ENCODE results near the gene RABEP2. TPM values are rescaled to one million over a fixed set of nuclear protein-coding genes. Genes with fewer than 3 reads are reported as not detected.
"Not testable (repeated sequence)": the region's sequence is repeated elsewhere in the genome, so short reads cannot be mapped to it uniquely, and the experiment has no call there.

Gene RABEP2
- total RNA-seq, 1 donor from 2014 or later = 20.0 TPM

GRCh38 chr16:28950648-28951409 lies 25.8 kb upstream of the RABEP2 start, which contains the start of gene NFATC2IP:
Gene NFATC2IP, plus strand, starts transcription at chr16:28950937. Its CDS starts 75 bp downstream, at chr16:28951012.
- Mint-ChIP-seq H3K4me3 (ENCODE audit: unreplicated experiment) (peak within 1 kb of the TSS; percentile 92), H3K4me1 (ENCODE audit: unreplicated experiment) (peaks cover 16% of the 10 kb centered on the region), H3K9me3 (ENCODE audit: unreplicated experiment) (no peaks in the 10 kb centered on the region), H3K27me3 (ENCODE audit: unreplicated experiment) (no peaks in the 10 kb centered on the region), H3K36me3 (ENCODE audit: unreplicated experiment) (peaks cover 3% of the 10 kb centered on the region), H3K27ac (ENCODE audit: unreplicated experiment) (peak within 1 kb of the TSS; percentile 88)
- peak; percentile 100 for DNase-seq (ENCODE audit: extremely low spot score, unreplicated experiment)
- TF ChIP-seq, protein P1, sequence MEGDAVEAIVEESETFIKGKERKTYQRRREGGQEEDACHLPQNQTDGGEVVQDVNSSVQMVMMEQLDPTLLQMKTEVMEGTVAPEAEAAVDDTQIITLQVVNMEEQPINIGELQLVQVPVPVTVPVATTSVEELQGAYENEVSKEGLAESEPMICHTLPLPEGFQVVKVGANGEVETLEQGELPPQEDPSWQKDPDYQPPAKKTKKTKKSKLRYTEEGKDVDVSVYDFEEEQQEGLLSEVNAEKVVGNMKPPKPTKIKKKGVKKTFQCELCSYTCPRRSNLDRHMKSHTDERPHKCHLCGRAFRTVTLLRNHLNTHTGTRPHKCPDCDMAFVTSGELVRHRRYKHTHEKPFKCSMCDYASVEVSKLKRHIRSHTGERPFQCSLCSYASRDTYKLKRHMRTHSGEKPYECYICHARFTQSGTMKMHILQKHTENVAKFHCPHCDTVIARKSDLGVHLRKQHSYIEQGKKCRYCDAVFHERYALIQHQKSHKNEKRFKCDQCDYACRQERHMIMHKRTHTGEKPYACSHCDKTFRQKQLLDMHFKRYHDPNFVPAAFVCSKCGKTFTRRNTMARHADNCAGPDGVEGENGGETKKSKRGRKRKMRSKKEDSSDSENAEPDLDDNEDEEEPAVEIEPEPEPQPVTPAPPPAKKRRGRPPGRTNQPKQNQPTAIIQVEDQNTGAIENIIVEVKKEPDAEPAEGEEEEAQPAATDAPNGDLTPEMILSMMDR (IDR thresholded peaks at IDR 0.05) = no peak

DNA sequence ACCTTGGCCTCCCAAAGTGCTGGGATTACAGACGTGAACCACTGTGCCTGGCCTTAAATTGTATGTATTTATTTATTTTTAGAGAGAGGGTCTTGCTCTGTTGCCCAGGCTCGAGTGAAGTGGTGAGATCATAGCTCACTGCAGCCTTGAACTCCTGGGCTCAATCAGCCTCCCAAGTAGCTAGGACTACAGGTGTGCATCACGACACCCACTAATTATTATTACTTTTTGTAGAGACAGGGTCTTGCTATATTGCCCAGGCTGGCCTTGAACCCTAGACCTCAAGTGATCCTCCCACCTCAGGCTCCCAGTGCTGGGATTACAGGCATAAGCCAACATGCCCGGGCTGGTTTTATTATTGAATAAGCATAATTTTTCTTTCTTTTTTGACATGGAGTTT lies 21.6 kb upstream of the RABEP2 start:
- TF ChIP-seq, protein P1 (IDR thresholded peaks at IDR 0.05) = no peak
- no peak overlapping the region for H3K4me3 Mint-ChIP-seq (ENCODE audit: unreplicated experiment)
- H3K4me1 Mint-ChIP-seq (ENCODE audit: unreplicated experiment) = peaks cover 16% of the 10 kb centered on the region
- no peaks in the 10 kb centered on the region for H3K9me3 Mint-ChIP-seq (ENCODE audit: unreplicated experiment)
- no peak overlapping the region for H3K27ac Mint-ChIP-seq (ENCODE audit: unreplicated experiment)
- H3K27me3 Mint-ChIP-seq (ENCODE audit: unreplicated experiment) = no peaks in the 10 kb centered on the region
- H3K36me3 Mint-ChIP-seq (ENCODE audit: unreplicated experiment) = no peaks in the 10 kb centered on the region
- DNase-seq (ENCODE audit: extremely low spot score, unreplicated experiment) = no peak

- Mint-ChIP-seq H3K4me1 (ENCODE audit: unreplicated experiment) (peaks cover 9% of the 10 kb centered on the region), H3K27me3 (ENCODE audit: unreplicated experiment) (no peaks in the 10 kb centered on the region), H3K27ac (ENCODE audit: unreplicated experiment) (no peak overlapping the region), H3K4me3 (ENCODE audit: unreplicated experiment) (no peak overlapping the region), H3K9me3 (ENCODE audit: unreplicated experiment) (no peaks in the 10 kb centered on the region), H3K36me3 (ENCODE audit: unreplicated experiment) (no peaks in the 10 kb centered on the region)
- DNase-seq (ENCODE audit: extremely low spot score, unreplicated experiment) = no peak
- TF ChIP-seq, protein P1 (IDR thresholded peaks at IDR 0.05) = no peak
These were observed 18.2 kb upstream of the RABEP2 start for GRCh38 chr16:28943281-28943680.

GRCh38 chr16:28939825-28940224 lies 14.8 kb upstream of the RABEP2 start:
- not testable (repeated sequence) for H3K36me3 Mint-ChIP-seq (ENCODE audit: unreplicated experiment); H3K27ac Mint-ChIP-seq (ENCODE audit: unreplicated experiment); H3K9me3 Mint-ChIP-seq (ENCODE audit: unreplicated experiment); H3K4me3 Mint-ChIP-seq (ENCODE audit: unreplicated experiment); H3K27me3 Mint-ChIP-seq (ENCODE audit: unreplicated experiment); DNase-seq (ENCODE audit: extremely low spot score, unreplicated experiment); H3K4me1 Mint-ChIP-seq (ENCODE audit: unreplicated experiment)

DNA sequence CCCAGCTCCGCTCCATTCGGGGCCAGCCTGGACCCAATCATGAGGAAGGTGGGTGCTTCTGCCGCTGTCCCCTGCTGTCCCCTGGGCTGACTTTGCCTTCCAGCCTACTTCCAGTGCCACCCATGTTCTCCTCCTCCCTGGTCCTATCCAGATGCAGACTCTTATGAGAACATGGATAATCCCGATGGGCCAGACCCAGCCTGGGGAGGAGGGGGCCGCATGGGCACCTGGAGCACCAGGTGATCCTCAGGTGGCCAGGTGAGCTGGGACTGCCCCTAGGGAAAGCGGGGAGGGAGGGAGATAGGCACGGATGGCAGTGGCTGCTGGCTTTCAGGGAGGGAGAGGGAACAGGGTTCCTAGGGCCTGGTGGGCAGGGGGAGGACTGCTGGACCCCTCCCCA lies 13.7 kb upstream of the RABEP2 start:
- TF ChIP-seq, protein P1 (IDR thresholded peaks at IDR 0.05) = no peak
- Mint-ChIP-seq H3K27me3 (ENCODE audit: unreplicated experiment) (no peaks in the 10 kb centered on the region), H3K4me1 (ENCODE audit: unreplicated experiment) (no peaks in the 10 kb centered on the region), H3K27ac (ENCODE audit: unreplicated experiment) (no peak overlapping the region), H3K36me3 (ENCODE audit: unreplicated experiment) (no peaks in the 10 kb centered on the region), H3K4me3 (ENCODE audit: unreplicated experiment) (no peak overlapping the region), H3K9me3 (ENCODE audit: unreplicated experiment) (no peaks in the 10 kb centered on the region)
- no peak for DNase-seq (ENCODE audit: extremely low spot score, unreplicated experiment)

Measured in osteocyte (in vitro differentiated cells).